ENCODE results near the gene IMPDH1.

DNA sequence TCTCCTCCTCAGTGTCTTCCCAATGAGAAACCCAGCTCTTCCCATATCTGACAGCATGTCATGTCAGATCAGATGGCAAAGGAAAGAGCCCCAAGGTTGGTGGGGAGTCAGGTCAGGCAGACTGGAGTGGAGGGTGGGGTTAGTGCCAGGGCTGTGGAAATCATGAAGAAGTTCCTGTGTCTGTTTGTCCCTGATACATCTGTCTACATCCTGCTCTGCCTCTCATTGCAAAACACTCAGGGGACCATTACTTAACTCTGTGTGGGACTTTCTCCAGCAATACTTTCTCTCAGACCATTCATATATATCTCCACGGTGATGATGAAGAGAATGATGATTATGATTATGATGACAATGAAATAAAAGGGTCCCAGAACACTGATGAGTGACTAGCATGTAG is 51.5 kb downstream of the IMPDH1 start:
- no peak for TF ChIP-seq POLR2A (IDR thresholded peaks at IDR 0.05)
- TF ChIP-seq, protein P1, sequence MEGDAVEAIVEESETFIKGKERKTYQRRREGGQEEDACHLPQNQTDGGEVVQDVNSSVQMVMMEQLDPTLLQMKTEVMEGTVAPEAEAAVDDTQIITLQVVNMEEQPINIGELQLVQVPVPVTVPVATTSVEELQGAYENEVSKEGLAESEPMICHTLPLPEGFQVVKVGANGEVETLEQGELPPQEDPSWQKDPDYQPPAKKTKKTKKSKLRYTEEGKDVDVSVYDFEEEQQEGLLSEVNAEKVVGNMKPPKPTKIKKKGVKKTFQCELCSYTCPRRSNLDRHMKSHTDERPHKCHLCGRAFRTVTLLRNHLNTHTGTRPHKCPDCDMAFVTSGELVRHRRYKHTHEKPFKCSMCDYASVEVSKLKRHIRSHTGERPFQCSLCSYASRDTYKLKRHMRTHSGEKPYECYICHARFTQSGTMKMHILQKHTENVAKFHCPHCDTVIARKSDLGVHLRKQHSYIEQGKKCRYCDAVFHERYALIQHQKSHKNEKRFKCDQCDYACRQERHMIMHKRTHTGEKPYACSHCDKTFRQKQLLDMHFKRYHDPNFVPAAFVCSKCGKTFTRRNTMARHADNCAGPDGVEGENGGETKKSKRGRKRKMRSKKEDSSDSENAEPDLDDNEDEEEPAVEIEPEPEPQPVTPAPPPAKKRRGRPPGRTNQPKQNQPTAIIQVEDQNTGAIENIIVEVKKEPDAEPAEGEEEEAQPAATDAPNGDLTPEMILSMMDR (IDR thresholded peaks at IDR 0.05): no peak
